ENCODE data around the gene PPP2R5E.

PPP2R5E gene

DNA sequence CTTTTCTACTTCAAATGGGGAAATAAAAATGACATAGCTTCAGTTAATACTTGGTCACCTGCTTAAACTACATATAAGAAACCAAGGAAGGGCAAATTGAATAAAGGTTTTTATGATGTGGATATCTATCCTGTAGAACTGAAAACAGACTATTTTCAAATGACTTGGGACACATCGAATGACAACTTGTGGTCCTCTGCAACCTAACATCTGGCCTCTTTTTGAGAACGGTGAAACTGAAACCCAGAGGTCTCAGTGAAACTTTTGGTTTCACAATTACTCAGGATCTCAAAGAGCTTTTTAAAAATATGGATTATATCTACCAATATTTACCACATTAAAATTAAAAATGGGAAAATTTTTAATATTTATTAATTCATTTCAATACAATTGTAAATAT lies 65.2 kb downstream of the PPP2R5E start:
- H3K4me3 ChIP-seq (ENCODE audit: low read depth, low read length): no peak overlapping the region
- DNase-seq (ENCODE audit: low read depth): no peak
- in situ Hi-C loops (cut with HindIII; ENCODE audit: low sequenced_read_pairs): loop anchor here (5.0 kb wide), 1 partner anchor 66 kb away; no protein-coding TSS in a partner anchor
- TF ChIP-seq, protein P1, sequence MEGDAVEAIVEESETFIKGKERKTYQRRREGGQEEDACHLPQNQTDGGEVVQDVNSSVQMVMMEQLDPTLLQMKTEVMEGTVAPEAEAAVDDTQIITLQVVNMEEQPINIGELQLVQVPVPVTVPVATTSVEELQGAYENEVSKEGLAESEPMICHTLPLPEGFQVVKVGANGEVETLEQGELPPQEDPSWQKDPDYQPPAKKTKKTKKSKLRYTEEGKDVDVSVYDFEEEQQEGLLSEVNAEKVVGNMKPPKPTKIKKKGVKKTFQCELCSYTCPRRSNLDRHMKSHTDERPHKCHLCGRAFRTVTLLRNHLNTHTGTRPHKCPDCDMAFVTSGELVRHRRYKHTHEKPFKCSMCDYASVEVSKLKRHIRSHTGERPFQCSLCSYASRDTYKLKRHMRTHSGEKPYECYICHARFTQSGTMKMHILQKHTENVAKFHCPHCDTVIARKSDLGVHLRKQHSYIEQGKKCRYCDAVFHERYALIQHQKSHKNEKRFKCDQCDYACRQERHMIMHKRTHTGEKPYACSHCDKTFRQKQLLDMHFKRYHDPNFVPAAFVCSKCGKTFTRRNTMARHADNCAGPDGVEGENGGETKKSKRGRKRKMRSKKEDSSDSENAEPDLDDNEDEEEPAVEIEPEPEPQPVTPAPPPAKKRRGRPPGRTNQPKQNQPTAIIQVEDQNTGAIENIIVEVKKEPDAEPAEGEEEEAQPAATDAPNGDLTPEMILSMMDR (IDR thresholded peaks at IDR 0.05; ENCODE audit: low read depth, low read length, missing control alignments): no peak

DNA sequence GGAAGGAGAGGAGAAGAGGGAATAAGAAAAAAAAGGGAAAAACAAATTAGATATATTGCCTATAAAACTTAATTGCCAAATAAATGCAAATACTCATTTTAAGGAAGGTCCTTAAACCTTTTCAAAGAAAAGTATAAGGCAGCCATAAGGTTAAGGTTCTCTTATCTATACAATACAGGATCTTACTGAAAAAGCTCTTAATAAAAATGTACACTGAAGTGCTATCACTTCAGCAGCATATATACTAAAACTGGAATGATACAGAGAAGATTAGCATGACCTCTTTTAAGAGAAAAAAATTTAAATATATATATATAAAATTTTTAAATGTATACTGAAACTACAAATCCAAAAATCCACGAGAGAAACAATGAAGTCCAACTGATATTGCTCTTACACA lies 65.6 kb downstream of the PPP2R5E start:
- DNase-seq (ENCODE audit: low read depth): no peak
- no peak overlapping the region for H3K4me3 ChIP-seq (ENCODE audit: low read depth, low read length)
- TF ChIP-seq, protein P1 (IDR thresholded peaks at IDR 0.05; ENCODE audit: low read depth, low read length, missing control alignments): no peak
- in situ Hi-C loops (cut with HindIII; ENCODE audit: low sequenced_read_pairs): loop anchor here (5.0 kb wide), 1 partner anchor 65 kb away; no protein-coding TSS in a partner anchor

DNA sequence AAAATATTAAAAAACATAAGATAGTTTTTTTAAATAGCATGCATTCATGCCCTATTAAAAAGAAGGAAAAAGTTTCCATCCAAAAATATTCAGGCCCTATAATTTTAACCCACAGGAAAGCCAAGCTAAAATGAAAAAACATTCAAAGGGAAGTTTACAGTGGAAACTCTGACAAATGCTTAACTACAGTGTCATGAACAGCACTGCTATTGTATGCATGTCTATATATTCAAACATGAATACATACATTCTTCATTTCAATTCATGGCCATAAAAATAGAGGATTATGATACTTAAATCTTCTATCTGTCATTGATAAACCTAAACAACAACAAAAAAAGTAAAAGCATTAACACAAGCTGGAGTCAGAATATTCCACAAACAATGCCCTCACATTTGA lies 67.4 kb downstream of the PPP2R5E start:
- no peak for DNase-seq (ENCODE audit: low read depth)
- TF ChIP-seq, protein P1 (IDR thresholded peaks at IDR 0.05; ENCODE audit: low read depth, low read length, missing control alignments): no peak
- in situ Hi-C loops (cut with HindIII; ENCODE audit: low sequenced_read_pairs): loop anchor here (5.0 kb wide), 1 partner anchor 63 kb away; no protein-coding TSS in a partner anchor
- H3K4me3 ChIP-seq (ENCODE audit: low read depth, low read length): no peak overlapping the region

DNA sequence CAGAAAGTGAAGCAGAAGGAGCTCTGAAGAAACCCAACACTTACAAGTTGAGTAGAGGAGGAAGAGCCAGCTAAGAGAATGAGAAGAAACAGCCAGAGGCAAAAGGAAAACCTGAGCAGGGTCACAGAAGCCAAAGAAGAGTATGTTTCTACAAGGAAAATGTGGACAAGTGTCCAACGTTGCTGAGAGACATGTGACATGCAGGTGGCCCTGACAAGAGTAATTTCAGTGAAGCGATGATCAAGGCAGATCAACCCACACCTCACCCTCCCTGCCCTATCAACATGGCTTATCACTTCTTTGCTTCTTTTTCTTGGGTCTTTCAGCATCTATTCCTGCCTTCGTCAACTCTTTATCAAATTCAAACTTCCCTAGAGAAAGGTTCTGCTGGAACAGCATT lies 68.3 kb downstream of the PPP2R5E start:
- in situ Hi-C loops (cut with HindIII; ENCODE audit: low sequenced_read_pairs): loop anchor here (5.0 kb wide), 1 partner anchor 63 kb away; no protein-coding TSS in a partner anchor
- no peak for DNase-seq (ENCODE audit: low read depth)
- TF ChIP-seq, protein P1 (IDR thresholded peaks at IDR 0.05; ENCODE audit: low read depth, low read length, missing control alignments): no peak
- H3K4me3 ChIP-seq (ENCODE audit: low read depth, low read length): no peak overlapping the region

DNA sequence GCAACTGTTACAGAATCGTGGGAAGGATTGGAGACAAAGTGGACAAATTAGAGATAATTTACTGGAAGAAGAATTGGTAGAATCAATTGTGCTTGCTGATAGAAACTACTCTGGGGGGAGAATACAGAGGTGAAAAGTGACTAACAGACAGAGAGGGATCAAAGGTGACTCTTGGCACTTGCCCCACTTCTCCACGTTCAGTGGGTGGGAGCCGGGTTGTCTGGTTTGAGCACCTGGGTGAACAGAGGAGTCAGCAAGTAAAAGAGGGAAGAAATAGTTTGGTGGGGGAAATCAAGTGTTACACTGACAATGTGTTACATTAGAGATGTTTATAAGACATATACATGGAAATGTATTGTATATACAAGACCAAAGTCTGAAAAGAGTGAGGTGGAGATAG lies 69.1 kb downstream of the PPP2R5E start:
- H3K4me3 ChIP-seq (ENCODE audit: low read depth, low read length): no peak overlapping the region
- DNase-seq (ENCODE audit: low read depth): no peak
- TF ChIP-seq, protein P1 (IDR thresholded peaks at IDR 0.05; ENCODE audit: low read depth, low read length, missing control alignments): no peak
- in situ Hi-C loops (cut with HindIII; ENCODE audit: low sequenced_read_pairs): no loop called here

DNA sequence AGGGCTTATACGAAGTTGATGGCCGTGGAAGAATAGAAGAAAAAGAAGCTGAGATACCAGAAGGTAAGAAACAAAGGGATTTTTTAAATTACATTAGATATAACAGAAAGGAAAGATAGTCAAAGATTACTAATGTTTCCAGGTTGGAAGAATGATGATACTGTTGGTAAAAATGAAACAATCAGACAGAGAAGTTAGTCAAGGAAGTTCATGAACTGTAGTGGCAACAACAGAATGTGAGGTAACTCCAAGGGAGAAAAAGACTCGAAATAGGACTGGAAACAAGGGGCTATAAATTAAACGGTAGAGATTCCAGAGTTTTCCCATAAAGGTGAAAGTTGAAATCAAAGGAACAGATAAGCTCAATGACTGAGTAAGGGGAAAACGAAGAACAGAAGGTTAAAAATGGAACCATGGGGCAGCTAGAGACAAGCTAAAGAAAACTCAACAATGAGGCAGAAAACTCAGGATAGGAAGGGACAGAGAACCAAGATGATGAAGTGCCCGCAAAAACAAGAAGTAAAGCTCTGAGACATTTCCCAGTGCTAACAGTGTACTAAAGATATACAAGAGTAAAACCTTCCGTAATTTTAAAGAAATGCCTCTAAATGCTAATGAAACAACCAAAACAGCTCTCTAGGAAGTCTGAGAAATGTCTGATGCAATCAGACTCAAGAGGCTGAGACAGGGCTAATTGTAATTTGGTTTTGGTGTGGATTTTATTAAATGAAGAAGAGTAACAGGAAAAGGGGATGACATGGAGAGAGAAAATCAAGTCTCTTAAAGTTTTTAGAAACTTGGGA lies 70.0 kb downstream of the PPP2R5E start:
- TF ChIP-seq, protein P1 (IDR thresholded peaks at IDR 0.05; ENCODE audit: low read depth, low read length, missing control alignments): no peak
- in situ Hi-C loops (cut with HindIII; ENCODE audit: low sequenced_read_pairs): no loop called here
- DNase-seq (ENCODE audit: low read depth): no peak
- no peak overlapping the region for H3K4me3 ChIP-seq (ENCODE audit: low read depth, low read length)
